Stimulated activated memory B cell treated with anti-CD40 and anti-IgM and Interleukin-4, amounts not matched to agents 10 μg/mL and 1 μg/mL and 100 μg/mL, for 72 hours (primary cell): ENCODE measurements around the gene PITX2.
A peak's percentile ranks its signal among the peaks of the same experiment; 100 is the strongest.

Experiments
- ATAC-seq: fragments of 150-1000 bp; cut with Tn5 transposase; 2 replicates; pipeline ENCODE4 v1.10.0; 2021
- H3K27ac Mint-ChIP-seq: one replicate; pipeline ENCODE4 v1.8.0; 2022; ENCODE audit warnings: mild to moderate bottlenecking, mixed read lengths
- H3K27me3 Mint-ChIP-seq: one replicate; pipeline ENCODE4 v1.8.0; 2022; ENCODE audit warnings: mixed read lengths
- H3K36me3 Mint-ChIP-seq: one replicate; pipeline ENCODE4 v1.8.0; 2022; ENCODE audit warnings: mixed read lengths
- H3K4me1 Mint-ChIP-seq: one replicate; pipeline ENCODE4 v1.8.0; 2022; ENCODE audit warnings: mixed read lengths
- H3K4me3 Mint-ChIP-seq: one replicate; pipeline ENCODE4 v1.8.0; 2022; ENCODE audit warnings: mild to moderate bottlenecking, moderate library complexity, mixed read lengths
- H3K9me3 Mint-ChIP-seq: one replicate; pipeline ENCODE4 v1.8.0; 2022; ENCODE audit warnings: mixed read lengths

Gene PITX2

GRCh38 chr4:110622841-110623717 is at the start of gene PITX2:
Gene PITX2 (minus strand): TSS chr4:110623077. CDS start chr4:110622460, 617 bp downstream.
- H3K27me3 Mint-ChIP-seq = peaks cover 100% of the 10 kb centered on the region
- no peaks in the 10 kb centered on the region for H3K36me3 Mint-ChIP-seq
- H3K27ac Mint-ChIP-seq = no peak within 1 kb of the TSS

GRCh38 chr4:110671679-110672078 is 48.8 kb upstream of the PITX2 start:
- Mint-ChIP-seq H3K27ac (no peak overlapping the region), H3K27me3 (no peaks in the 10 kb centered on the region), H3K9me3 (no peaks in the 10 kb centered on the region), H3K36me3 (no peaks in the 10 kb centered on the region), H3K4me1 (no peaks in the 10 kb centered on the region), H3K4me3 (no peak overlapping the region)
- ATAC-seq = no peak

More at GRCh38 chr4:110622841-110623717, at the start of gene PITX2:
- no peaks in the 10 kb centered on the region for H3K9me3 Mint-ChIP-seq
- H3K4me3 Mint-ChIP-seq = peak within 1 kb of the TSS; percentile 58
- ATAC-seq = peak; percentile 34
- H3K4me1 Mint-ChIP-seq = peaks cover 6% of the 10 kb centered on the region

GRCh38 chr4:110669663-110670062 is 46.8 kb upstream of the PITX2 start:
- no peak overlapping the region for H3K4me3 Mint-ChIP-seq
- ATAC-seq = no peak
- H3K36me3 Mint-ChIP-seq = no peaks in the 10 kb centered on the region
- no peaks in the 10 kb centered on the region for H3K27me3 Mint-ChIP-seq
- H3K9me3 Mint-ChIP-seq = no peaks in the 10 kb centered on the region
- no peak overlapping the region for H3K27ac Mint-ChIP-seq
- H3K4me1 Mint-ChIP-seq = no peaks in the 10 kb centered on the region

- ATAC-seq = no peak
- Mint-ChIP-seq H3K36me3 (no peaks in the 10 kb centered on the region), H3K27ac (no peak overlapping the region), H3K4me1 (no peaks in the 10 kb centered on the region), H3K4me3 (no peak overlapping the region), H3K9me3 (no peaks in the 10 kb centered on the region), H3K27me3 (no peaks in the 10 kb centered on the region)
Measured at GRCh38 chr4:110668463-110669235, 45.8 kb upstream of the PITX2 start.

- Mint-ChIP-seq H3K27ac (no peak overlapping the region), H3K4me3 (no peak overlapping the region), H3K4me1 (no peaks in the 10 kb centered on the region), H3K36me3 (no peaks in the 10 kb centered on the region), H3K9me3 (no peaks in the 10 kb centered on the region), H3K27me3 (peaks cover 2% of the 10 kb centered on the region)
- no peak for ATAC-seq
Measured at GRCh38 chr4:110667670-110668069, 44.8 kb upstream of the PITX2 start.

GRCh38 chr4:110666030-110666429 is 43.2 kb upstream of the PITX2 start:
- Mint-ChIP-seq H3K9me3 (no peaks in the 10 kb centered on the region), H3K36me3 (no peaks in the 10 kb centered on the region), H3K27me3 (peaks cover 11% of the 10 kb centered on the region), H3K4me1 (no peaks in the 10 kb centered on the region), H3K4me3 (no peak overlapping the region), H3K27ac (no peak overlapping the region)
- ATAC-seq = no peak

GRCh38 chr4:110663738-110664444 is 41.0 kb upstream of the PITX2 start:
- no peak for ATAC-seq
- Mint-ChIP-seq H3K9me3 (no peaks in the 10 kb centered on the region), H3K36me3 (no peaks in the 10 kb centered on the region), H3K4me3 (no peak overlapping the region), H3K27me3 (peaks cover 11% of the 10 kb centered on the region), H3K27ac (no peak overlapping the region), H3K4me1 (no peaks in the 10 kb centered on the region)

GRCh38 chr4:110663206-110663605 is 40.3 kb upstream of the PITX2 start:
- Mint-ChIP-seq H3K27ac (no peak overlapping the region), H3K4me3 (no peak overlapping the region), H3K9me3 (no peaks in the 10 kb centered on the region), H3K4me1 (no peaks in the 10 kb centered on the region), H3K27me3 (peaks cover 11% of the 10 kb centered on the region), H3K36me3 (no peaks in the 10 kb centered on the region)
- no peak for ATAC-seq

- Mint-ChIP-seq H3K4me1 (no peaks in the 10 kb centered on the region), H3K9me3 (no peaks in the 10 kb centered on the region)
Measured at GRCh38 chr4:110660755-110661154, 37.9 kb upstream of the PITX2 start.

GRCh38 chr4:110654254-110654635 is 31.4 kb upstream of the PITX2 start:
- Mint-ChIP-seq H3K27ac (no peak overlapping the region), H3K4me3 (no peak overlapping the region)

More at GRCh38 chr4:110660755-110661154, 37.9 kb upstream of the PITX2 start:
- Mint-ChIP-seq H3K4me3 (no peak overlapping the region), H3K36me3 (no peaks in the 10 kb centered on the region), H3K27ac (no peak overlapping the region), H3K27me3 (peaks cover 11% of the 10 kb centered on the region)
- no peak for ATAC-seq

GRCh38 chr4:110653321-110654253 is 30.7 kb upstream of the PITX2 start:
- Mint-ChIP-seq H3K4me1 (no peaks in the 10 kb centered on the region), H3K27me3 (no peaks in the 10 kb centered on the region), H3K27ac (no peak overlapping the region), H3K9me3 (no peaks in the 10 kb centered on the region), H3K4me3 (no peak overlapping the region), H3K36me3 (no peaks in the 10 kb centered on the region)
- no peak for ATAC-seq

More at GRCh38 chr4:110654254-110654635, 31.4 kb upstream of the PITX2 start:
- H3K36me3 Mint-ChIP-seq = no peaks in the 10 kb centered on the region
- H3K4me1 Mint-ChIP-seq = no peaks in the 10 kb centered on the region
- no peaks in the 10 kb centered on the region for H3K27me3 Mint-ChIP-seq
- H3K9me3 Mint-ChIP-seq = no peaks in the 10 kb centered on the region
- ATAC-seq = no peak

- H3K4me1 Mint-ChIP-seq = no peaks in the 10 kb centered on the region
- no peaks in the 10 kb centered on the region for H3K36me3 Mint-ChIP-seq
- H3K9me3 Mint-ChIP-seq = no peaks in the 10 kb centered on the region
- H3K27ac Mint-ChIP-seq = no peak overlapping the region
- H3K4me3 Mint-ChIP-seq = no peak overlapping the region
- ATAC-seq = no peak
- peaks cover 54% of the 10 kb centered on the region for H3K27me3 Mint-ChIP-seq
Measured at GRCh38 chr4:110644008-110644407, 21.1 kb upstream of the PITX2 start.

GRCh38 chr4:110643096-110643495 is 20.2 kb upstream of the PITX2 start:
- H3K27ac Mint-ChIP-seq = no peak overlapping the region
- H3K27me3 Mint-ChIP-seq = peaks cover 63% of the 10 kb centered on the region
- H3K9me3 Mint-ChIP-seq = no peaks in the 10 kb centered on the region
- no peak overlapping the region for H3K4me3 Mint-ChIP-seq
- no peaks in the 10 kb centered on the region for H3K4me1 Mint-ChIP-seq
- ATAC-seq = no peak
- no peaks in the 10 kb centered on the region for H3K36me3 Mint-ChIP-seq

GRCh38 chr4:110641218-110641617 is 18.3 kb upstream of the PITX2 start:
- peaks cover 71% of the 10 kb centered on the region for H3K27me3 Mint-ChIP-seq
- H3K4me1 Mint-ChIP-seq = peaks cover 6% of the 10 kb centered on the region
- peaks cover 3% of the 10 kb centered on the region for H3K9me3 Mint-ChIP-seq
- H3K27ac Mint-ChIP-seq = no peak overlapping the region
- no peak for ATAC-seq
- no peaks in the 10 kb centered on the region for H3K36me3 Mint-ChIP-seq
- H3K4me3 Mint-ChIP-seq = no peak overlapping the region
